B cell (primary cell): Measurements from ENCODE around the gene VPS41. TPM values are rescaled to one million over a fixed set of nuclear protein-coding genes. Genes with fewer than 3 reads are reported as not detected.

Source experiments
- ATAC-seq: fragments of 200-7000 bp; cut with Tn5 transposase; one replicate; pipeline ENCODE4 v1.10.0; 2021; ENCODE audit warnings: low read depth, mild to moderate bottlenecking, moderate number of reproducible peaks, moderate library complexity
- CTCF ChIA-PET: fragments of 350-600 bp; sonication (Branson Sonifier 250); formaldehyde crosslinking; loops from one replicate; lab custom pipeline; 2021; ENCODE audit warnings: antibody characterized with exemption, inconsistent platforms; lab: Charles Lee
- POLR2A ChIA-PET: fragments of 350-600 bp; sonication (Branson Sonifier 250); formaldehyde crosslinking; loops from one replicate; lab custom pipeline; 2021; ENCODE audit warnings: antibody characterized with exemption; lab: Charles Lee
- DNase-seq: peaks from one replicate; pipeline ENCODE4 v3.0.0; 2013
- H2AFZ ChIP-seq: 2 replicates; pipeline ENCODE4 v1.6.1; 2012; ENCODE audit warnings: mild to moderate bottlenecking, low read depth, low read length; ENCODE audit not compliant: insufficient read depth, poor library complexity, severe bottlenecking
- H3K27ac ChIP-seq, 2 donors: 1 replicate in 1 of 2; 2 replicates in 1 of 2; pipeline ENCODE4 v1.5.1; 2012 to 2013; ENCODE audit warnings: low read length in 2 of 2, mild to moderate bottlenecking in 2 of 2, moderate library complexity in 1 of 2
- H3K27me3 ChIP-seq, 4 experiments: fragments of 200-600 bp in 1 of 4; sonication (generic) in 1 of 4; replicated peaks in 1 of 4; 1 replicate in 2 of 4; 2 replicates in 2 of 4; pipeline versions ENCODE4 v1.6.1 to v1.7.0; 2013 to 2016; ENCODE audit warnings: low read length in 3 of 4, mild to moderate bottlenecking in 2 of 4, mixed read lengths in 1 of 4, moderate library complexity in 1 of 4; ENCODE audit not compliant: insufficient read depth in 4 of 4, control insufficient read depth in 3 of 4; ENCODE audit errors: control extremely low read depth in 1 of 4
- H3K36me3 ChIP-seq, 2 experiments: replicated peaks in 1 of 2; 1 replicate in 1 of 2; 2 replicates in 1 of 2; pipeline versions ENCODE4 v1.6.1 to v1.7.1; 2013; ENCODE audit warnings: low read length in 1 of 2; ENCODE audit not compliant: insufficient read depth in 2 of 2, control insufficient read depth in 1 of 2; ENCODE audit errors: control extremely low read depth in 1 of 2, extremely low read depth in 1 of 2
- H3K4me1 ChIP-seq, 2 donors: fragments of 200-600 bp in 1 of 2; sonication (generic) in 1 of 2; 1 replicate in 1 of 2; 2 replicates in 1 of 2; pipeline versions ENCODE4 v1.5.1 to v1.6.1; 2013 to 2017; ENCODE audit warnings: low read length in 2 of 2; ENCODE audit not compliant: control insufficient read depth in 2 of 2, insufficient read depth in 2 of 2
- H3K4me2 ChIP-seq: replicated peaks from 2 replicates; pipeline ENCODE3; 2012; ENCODE audit warnings: mild to moderate bottlenecking, low read depth, low read length; ENCODE audit not compliant: poor library complexity, severe bottlenecking
- H3K4me3 ChIP-seq, 5 experiments: fragments of 200-600 bp in 1 of 5; sonication (generic) in 1 of 5; 1 replicate in 3 of 5; 2 replicates in 2 of 5; pipeline versions ENCODE4 v1.5.1 to v1.7.0; 2011 to 2016; ENCODE audit warnings: low read length in 4 of 5, mild to moderate bottlenecking in 4 of 5, low read depth in 2 of 5, control low read depth in 1 of 5, moderate library complexity in 1 of 5; ENCODE audit not compliant: insufficient read depth in 1 of 5; ENCODE audit errors: control extremely low read depth in 1 of 5, extremely low read depth in 1 of 5
- H3K79me2 ChIP-seq: fragments of 200-600 bp; sonication (generic); one replicate; pipeline ENCODE4 v1.6.0; 2016; ENCODE audit warnings: low read length; ENCODE audit not compliant: control insufficient read depth, insufficient read depth
- H3K9ac ChIP-seq: fragments of 200-600 bp; sonication (generic); 2 replicates; pipeline ENCODE4 v1.6.1; 2017; ENCODE audit warnings: mild to moderate bottlenecking, low read length, moderate library complexity
- H3K9me3 ChIP-seq, 3 donors: one replicate each; pipeline versions ENCODE4 v1.6.1 to v1.7.1; 2013; ENCODE audit warnings: low read length in 2 of 3; ENCODE audit not compliant: control insufficient read depth in 2 of 3, insufficient read depth in 1 of 3; ENCODE audit errors: control extremely low read depth in 1 of 3
- H4K20me1 ChIP-seq: 2 replicates; pipeline ENCODE4 v1.6.0; 2012; ENCODE audit warnings: mild to moderate bottlenecking, low read length; ENCODE audit not compliant: insufficient read depth, control insufficient read depth, poor library complexity, severe bottlenecking
- H3K27ac Mint-ChIP-seq: one replicate; pipeline ENCODE4 v1.8.0; 2021; ENCODE audit warnings: mixed read lengths
- H3K27me3 Mint-ChIP-seq: one replicate; pipeline ENCODE4 v1.8.0; 2021; ENCODE audit warnings: mixed read lengths
- H3K4me1 Mint-ChIP-seq: one replicate; pipeline ENCODE4 v1.8.0; 2021; ENCODE audit warnings: mixed read lengths
- H3K4me3 Mint-ChIP-seq: one replicate; pipeline ENCODE4 v1.8.0; 2021; ENCODE audit warnings: mixed read lengths
- H3K9me3 Mint-ChIP-seq: one replicate; pipeline ENCODE4 v1.8.0; 2022; ENCODE audit warnings: mixed read lengths; ENCODE audit not compliant: insufficient read depth
- CTCF ChIP-seq: fragments of 200-600 bp; IDR thresholded peaks from one replicate; pipeline ENCODE4 v1.8.0; 2022; ENCODE audit warnings: antibody characterized with exemption, mild to moderate bottlenecking
- EZH2 ChIP-seq: IDR thresholded peaks from 2 replicates; pipeline ENCODE4 v1.6.1; 2012; ENCODE audit warnings: borderline replicate concordance, low read depth, mild to moderate bottlenecking, moderate library complexity, low read length; ENCODE audit not compliant: insufficient read depth, poor library complexity, severe bottlenecking
- WGBS: methylation state at CpG from one replicate; pipeline ENCODE4 v1.1.5; 2013; ENCODE audit warnings: missing lambda C conversion rate; ENCODE audit not compliant: insufficient coverage; 5-methylcytosine and 5-hydroxymethylcytosine counted together
- intact Hi-C: fragments of 100-400 bp; cut with micrococcal nuclease; formaldehyde crosslinking; loops from one replicate; pipeline ENCODE4 v1.10.0; 2022
- polyA plus RNA-seq: library from polyadenylated mRNA; depleted of rRNA; stranded (reverse); fragments of >200 nt; gene quantifications from 2 replicates; pipeline ENCODE4 v1.2.3, GENCODE V29; 2012
- total RNA-seq, 2 donors: library from RNA; stranded (reverse); fragments of 120-200 nt in 1 of 2; gene quantifications; 1 replicate in 1 of 2; 2 replicates in 1 of 2; pipeline versions ENCODE4 v1.2.3 to v1.2.4, GENCODE V29; 2013 to 2022

The VPS41 gene
- total and polyA plus RNA-seq, 2 donors (not counting 1 experiment from before 2014, with no cell fraction given), result 9.3 to 114 TPM

- ChIA-PET CTCF (interaction anchor here (0.7 kb wide), 1 partner anchor 63 kb away, joined by 4 read pairs; no protein-coding TSS in a partner anchor), POLR2A (no interaction called here)
- Mint-ChIP-seq H3K27me3 (no peaks in the 10 kb centered on the region), H3K9me3 (peaks cover 2% of the 10 kb centered on the region), H3K4me3 (no peak overlapping the region), H3K4me1 (peaks cover 3% of the 10 kb centered on the region), H3K27ac (no peak overlapping the region)
- Histone ChIP-seq H3K79me2 (no peaks in the 10 kb centered on the region), H3K4me3 (no peak overlapping the region), H3K4me2 (no peak overlapping the region), H3K9ac (no peak overlapping the region), H3K9me3 (peaks cover 0 to 3% (median 0%) of the 10 kb centered on the region in 3 donors), H3K27ac (no peak overlapping the region), H4K20me1 (no peaks in the 10 kb centered on the region), H3K4me1 (peaks cover 0 to 4% of the 10 kb centered on the region in 2 donors), H2AFZ (no peak overlapping the region), H3K36me3 (no peaks in the 10 kb centered on the region), H3K27me3 (no peaks in the 10 kb centered on the region)
- peak; percentile 43 for ATAC-seq
- WGBS, result 0% methylated on average over 2 of the region's 3 CpGs
- DNase-seq, result peak; percentile 23
- TF ChIP-seq CTCF (no peak), EZH2 (no peak)
- intact Hi-C loops, result no loop called here
Measured at GRCh38 chr7:38694326-38694725, 214.7 kb downstream of the VPS41 start.

- H3K4me1 Mint-ChIP-seq, result no peaks in the 10 kb centered on the region
- WGBS, result 93% methylated on average over 5 of the region's 7 CpGs
- Histone ChIP-seq H3K36me3 (no peaks in the 10 kb centered on the region), H4K20me1 (no peaks in the 10 kb centered on the region), H2AFZ (no peak overlapping the region), H3K4me1 (no peaks in the 10 kb centered on the region), H3K4me2 (no peak overlapping the region), H3K4me3 (no peak overlapping the region), H3K79me2 (no peaks in the 10 kb centered on the region), H3K27me3 (no peaks in the 10 kb centered on the region), H3K27ac (no peak overlapping the region), H3K9ac (no peak overlapping the region), H3K9me3 (peaks cover 0 to 5% (median 0%) of the 10 kb centered on the region in 3 donors)
- H3K27ac Mint-ChIP-seq, result no peak overlapping the region
- DNase-seq (no peak), ATAC-seq (no peak)
- ChIA-PET CTCF (no interaction called here), POLR2A (no interaction called here)
- TF ChIP-seq EZH2, result no peak
- TF ChIP-seq CTCF, result no peak
- H3K27me3 Mint-ChIP-seq, result peaks cover 7% of the 10 kb centered on the region
- intact Hi-C loops, result no loop called here
- H3K9me3 Mint-ChIP-seq, result no peaks in the 10 kb centered on the region
- H3K4me3 Mint-ChIP-seq, result no peak overlapping the region
Measured at GRCh38 chr7:38686888-38687287, 222.1 kb downstream of the VPS41 start.
